NCI-H2171 (cell line): ENCODE measurements around the gene PRH2.

Experiments
- DNase-seq: peaks from one replicate; lab custom pipeline; 2025; lab: John Stamatoyannopoulos, UW

The PRH2 gene

DNA sequence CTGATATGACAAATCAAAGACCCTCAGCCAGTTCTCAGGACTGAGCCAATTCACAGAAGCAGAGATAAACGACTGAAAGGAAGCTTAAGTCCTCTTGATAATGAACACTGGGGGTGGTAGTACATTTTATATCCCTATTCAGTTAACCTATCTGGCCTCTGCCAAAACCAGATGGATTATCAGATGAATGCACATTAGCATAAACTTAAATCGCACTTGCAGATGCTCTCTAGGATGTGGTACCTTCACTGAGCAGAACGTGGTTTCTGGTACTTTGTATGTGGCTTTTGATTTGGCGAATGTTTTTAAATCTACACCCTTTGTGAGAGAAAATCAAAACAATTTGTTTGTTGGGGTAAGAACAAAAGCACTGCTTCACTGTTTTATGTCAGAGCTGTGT, 31.2 kb downstream of the PRH2 start:
- no peak for DNase-seq

DNA sequence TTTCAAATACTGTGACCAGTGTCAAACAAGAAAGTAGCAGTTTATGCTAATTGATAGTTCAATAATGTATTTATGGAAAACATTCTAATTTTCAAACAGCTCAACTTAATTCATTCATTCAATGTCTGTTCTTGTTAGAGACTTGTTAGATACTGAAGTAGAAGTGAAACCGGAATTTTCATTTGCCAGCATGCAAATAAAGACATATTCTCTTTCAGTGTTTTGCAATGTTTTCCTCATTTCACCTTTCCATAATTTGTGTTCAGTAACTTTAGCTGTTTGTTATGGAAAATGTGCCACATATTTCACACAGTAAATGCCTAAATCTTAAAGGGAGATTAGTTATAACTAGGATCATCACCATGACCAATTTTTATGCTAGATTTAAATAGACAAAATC, 36.4 kb downstream of the PRH2 start:
- no peak for DNase-seq

DNA sequence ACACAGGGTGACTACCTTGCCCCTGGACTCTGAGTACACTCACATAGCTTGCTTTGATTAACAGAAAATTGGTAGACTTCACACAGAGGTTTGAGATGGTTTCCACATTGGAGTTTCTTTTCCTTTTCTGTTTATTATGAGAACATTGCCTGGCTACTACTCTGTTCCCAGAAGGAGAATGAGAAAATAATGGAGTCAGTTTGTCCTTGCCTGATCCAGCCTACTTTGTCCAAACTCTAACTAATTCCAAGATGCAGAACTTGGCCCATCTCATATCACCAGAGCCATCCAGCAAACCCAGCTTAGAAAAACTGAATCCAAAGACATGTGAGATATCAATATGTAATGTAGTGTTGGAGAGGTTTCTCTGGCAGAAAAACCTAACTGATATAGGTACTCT, 37.3 kb downstream of the PRH2 start:
- no peak for DNase-seq

DNA sequence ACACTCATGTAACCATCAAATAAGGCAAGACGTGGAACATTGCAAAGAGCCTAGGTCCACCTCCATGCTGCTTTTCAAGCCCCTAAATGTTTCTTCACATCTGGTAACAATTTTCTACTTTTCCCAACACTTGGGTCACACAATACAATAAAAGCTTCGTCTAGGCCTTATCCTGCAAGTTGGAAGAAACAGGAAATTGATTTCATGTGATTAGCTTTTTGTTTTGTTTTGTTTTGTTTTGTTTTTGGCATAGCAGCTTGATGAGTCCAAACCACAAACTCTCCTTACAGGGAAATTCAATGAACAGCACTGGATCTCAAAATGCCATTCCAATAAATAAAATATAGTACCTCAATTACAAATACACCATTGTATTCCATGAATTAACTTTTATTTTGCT, 38.4 kb downstream of the PRH2 start:
- no peak for DNase-seq

DNA sequence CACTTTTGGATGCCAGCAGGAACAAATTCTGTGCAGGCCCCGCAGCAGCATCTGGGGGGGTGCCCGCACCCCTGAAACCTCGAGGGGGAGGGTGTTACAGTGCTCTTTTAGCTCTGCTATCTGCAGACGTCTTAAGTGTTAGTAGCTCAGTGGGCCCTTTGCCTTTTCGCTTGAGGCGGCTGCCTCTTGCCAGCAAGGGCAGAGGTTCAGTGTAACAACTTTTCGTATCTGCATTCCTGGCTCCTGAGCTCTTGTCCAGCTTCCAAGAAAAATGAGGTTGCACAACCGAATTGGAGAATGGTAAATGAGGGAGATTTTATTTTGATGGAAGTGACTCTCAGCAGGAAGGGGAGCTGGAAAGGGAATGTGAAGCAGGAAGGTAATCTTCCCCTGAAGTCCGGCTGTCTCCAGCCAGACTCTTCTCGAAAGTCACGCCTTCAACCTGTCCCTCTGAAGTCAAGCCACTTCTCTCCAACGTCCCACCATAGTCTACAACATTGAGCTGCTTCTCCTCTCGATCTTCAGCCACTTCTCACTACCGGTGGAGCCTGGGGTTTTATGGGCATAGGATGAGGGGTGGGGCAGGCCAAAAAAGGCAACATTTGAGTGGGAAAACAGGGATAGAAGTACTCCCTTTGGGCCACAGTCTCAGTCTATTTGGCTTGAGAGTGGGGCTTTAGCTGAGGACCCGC, 39.9 kb downstream of the PRH2 start:
- no peak for DNase-seq

DNA sequence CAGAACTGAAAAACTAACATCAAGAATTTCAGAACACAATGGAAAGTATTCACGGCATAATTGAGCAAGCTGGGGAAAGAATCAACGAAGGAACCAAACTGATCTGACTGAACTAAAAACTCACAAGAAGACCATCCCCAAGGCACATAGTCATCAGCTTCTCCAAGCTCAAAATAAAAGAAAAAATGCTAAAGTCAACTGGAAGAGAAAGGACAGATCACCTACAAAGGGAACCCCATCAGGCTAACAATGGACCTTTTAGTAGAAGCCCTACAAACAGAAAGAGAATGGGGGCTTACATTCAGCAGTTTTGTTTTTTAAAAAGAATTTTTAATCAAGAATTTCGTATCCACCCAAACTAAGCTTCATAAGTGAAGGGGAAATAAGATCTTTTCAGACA, 45.9 kb downstream of the PRH2 start:
- no peak for DNase-seq

DNA sequence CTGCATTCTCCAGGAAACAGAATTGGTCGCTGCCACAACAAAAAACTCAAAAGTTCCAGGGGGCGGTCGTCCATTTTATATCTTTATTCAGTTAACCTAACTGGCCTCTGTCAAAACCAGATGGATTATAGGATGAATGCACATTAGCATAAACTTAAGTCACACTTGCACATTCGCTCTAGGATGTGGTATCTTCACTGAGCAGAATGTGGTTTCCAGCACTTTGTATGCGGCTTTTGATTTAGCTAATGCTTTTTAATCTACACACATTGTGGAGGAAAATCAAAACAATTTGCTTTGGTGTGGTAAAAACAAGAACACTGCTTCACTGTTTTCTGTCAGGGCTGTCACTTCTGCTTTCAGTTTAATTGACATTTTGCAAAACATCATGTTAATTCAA, 53.2 kb downstream of the PRH2 start:
- no peak for DNase-seq
